Panc1 (cell line): ENCODE data around the gene ARSG.

Experiments
- POLR2AphosphoS5 ChIP-seq: IDR thresholded peaks from 2 replicates; pipeline ENCODE4 v1.6.1; 2012; ENCODE audit warnings: mild to moderate bottlenecking, low read depth, low read length, moderate library complexity
- REST ChIP-seq, 2 experiments: IDR thresholded peaks; 2 replicates each; pipeline ENCODE4 v1.6.1; 2011 to 2012; ENCODE audit warnings: low read depth in 2 of 2, control low read depth in 1 of 2, low read length in 1 of 2, mild to moderate bottlenecking in 1 of 2, moderate library complexity in 1 of 2; ENCODE audit not compliant: insufficient read depth in 1 of 2
- SIN3A ChIP-seq: IDR thresholded peaks from 2 replicates; pipeline ENCODE4 v1.6.1; 2012; ENCODE audit warnings: low read depth, mild to moderate bottlenecking, low read length, moderate library complexity, borderline replicate concordance; ENCODE audit not compliant: insufficient read depth
- TCF7L2 ChIP-seq: IDR thresholded peaks from 2 replicates; pipeline ENCODE4 v1.6.1; 2011; ENCODE audit warnings: mild to moderate bottlenecking, low read depth, low read length, inconsistent platforms
- TF ChIP-seq, protein P1 (sequence below): fragments of 450-650 bp; IDR thresholded peaks from 2 replicates; pipeline ENCODE4 v1.5.1; 2017; ENCODE audit warnings: mild to moderate bottlenecking

GRCh38 chr17:68389041-68389440 is 97.7 kb downstream of the ARSG start:
- TF ChIP-seq, protein P1, sequence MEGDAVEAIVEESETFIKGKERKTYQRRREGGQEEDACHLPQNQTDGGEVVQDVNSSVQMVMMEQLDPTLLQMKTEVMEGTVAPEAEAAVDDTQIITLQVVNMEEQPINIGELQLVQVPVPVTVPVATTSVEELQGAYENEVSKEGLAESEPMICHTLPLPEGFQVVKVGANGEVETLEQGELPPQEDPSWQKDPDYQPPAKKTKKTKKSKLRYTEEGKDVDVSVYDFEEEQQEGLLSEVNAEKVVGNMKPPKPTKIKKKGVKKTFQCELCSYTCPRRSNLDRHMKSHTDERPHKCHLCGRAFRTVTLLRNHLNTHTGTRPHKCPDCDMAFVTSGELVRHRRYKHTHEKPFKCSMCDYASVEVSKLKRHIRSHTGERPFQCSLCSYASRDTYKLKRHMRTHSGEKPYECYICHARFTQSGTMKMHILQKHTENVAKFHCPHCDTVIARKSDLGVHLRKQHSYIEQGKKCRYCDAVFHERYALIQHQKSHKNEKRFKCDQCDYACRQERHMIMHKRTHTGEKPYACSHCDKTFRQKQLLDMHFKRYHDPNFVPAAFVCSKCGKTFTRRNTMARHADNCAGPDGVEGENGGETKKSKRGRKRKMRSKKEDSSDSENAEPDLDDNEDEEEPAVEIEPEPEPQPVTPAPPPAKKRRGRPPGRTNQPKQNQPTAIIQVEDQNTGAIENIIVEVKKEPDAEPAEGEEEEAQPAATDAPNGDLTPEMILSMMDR: no peak
- no peak for TF ChIP-seq POLR2AphosphoS5
- no peak for TF ChIP-seq TCF7L2
- no peak for TF ChIP-seq SIN3A
- TF ChIP-seq REST (IDR thresholded peaks at IDR 0.05; ENCODE audit: insufficient read depth in 1 of 2, low read depth in 2 of 2, low read length in 1 of 2): no peak
